Osteocyte (in vitro differentiated cells): ENCODE measurements around the gene RDH12. TPM values are rescaled to one million over a fixed set of nuclear protein-coding genes. Genes with fewer than 3 reads are reported as not detected.

Source experiments
- DNase-seq: peaks from one replicate; pipeline ENCODE4 v3.0.0; 2021; ENCODE audit warnings: mixed read lengths; ENCODE audit not compliant: unreplicated experiment; ENCODE audit errors: extremely low spot score
- H3K27ac Mint-ChIP-seq: one replicate; pipeline ENCODE4 v1.8.0; 2021; ENCODE audit warnings: mild to moderate bottlenecking, mixed read lengths; ENCODE audit not compliant: unreplicated experiment
- H3K27me3 Mint-ChIP-seq: one replicate; pipeline ENCODE4 v1.8.0; 2021; ENCODE audit warnings: mixed read lengths; ENCODE audit not compliant: unreplicated experiment
- H3K36me3 Mint-ChIP-seq: one replicate; pipeline ENCODE4 v1.8.0; 2021; ENCODE audit warnings: mixed read lengths; ENCODE audit not compliant: unreplicated experiment
- H3K4me1 Mint-ChIP-seq: one replicate; pipeline ENCODE4 v1.8.0; 2021; ENCODE audit warnings: mixed read lengths; ENCODE audit not compliant: unreplicated experiment
- H3K4me3 Mint-ChIP-seq: one replicate; pipeline ENCODE4 v1.8.0; 2021; ENCODE audit warnings: mild to moderate bottlenecking, moderate library complexity, mixed read lengths; ENCODE audit not compliant: unreplicated experiment
- H3K9me3 Mint-ChIP-seq: one replicate; pipeline ENCODE4 v1.8.0; 2021; ENCODE audit warnings: mixed read lengths; ENCODE audit not compliant: unreplicated experiment
- total RNA-seq: library from RNA; stranded (reverse); gene quantifications from 2 replicates; pipeline ENCODE4 v1.2.1, GENCODE V29; 2021
- TF ChIP-seq, protein P1 (sequence below): fragments of 200-600 bp; sonication (generic); IDR thresholded peaks from 2 replicates; pipeline ENCODE4 v1.5.0; 2021; ENCODE audit warnings: antibody characterized with exemption, mild to moderate bottlenecking, moderate library complexity

Gene RDH12
- total RNA-seq, 1 donor from 2014 or later, result not detected

DNA sequence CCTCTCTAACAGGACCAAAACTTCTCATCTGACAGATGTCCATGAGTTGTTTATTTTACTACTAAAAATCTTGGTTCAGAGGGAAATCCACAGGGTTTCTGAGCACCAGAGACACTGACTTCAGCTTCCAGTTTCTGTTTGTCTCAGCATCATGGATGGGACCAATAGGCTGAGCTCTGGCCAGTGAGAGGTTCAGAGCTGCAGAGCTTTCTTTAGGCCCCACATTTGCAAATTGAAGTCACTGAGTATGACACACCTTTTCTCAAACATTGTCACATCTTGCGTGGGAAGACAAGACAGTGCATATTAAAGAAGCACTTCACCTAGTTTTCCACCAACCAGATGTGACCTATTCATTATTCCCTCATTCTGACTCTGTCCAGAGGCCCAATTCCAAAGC lies 45.2 kb downstream of the RDH12 start:
- Mint-ChIP-seq H3K36me3 (peaks cover 52% of the 10 kb centered on the region), H3K4me3 (no peak overlapping the region), H3K27me3 (peaks cover 7% of the 10 kb centered on the region), H3K27ac (no peak overlapping the region), H3K4me1 (no peaks in the 10 kb centered on the region), H3K9me3 (no peaks in the 10 kb centered on the region)
- TF ChIP-seq, protein P1, sequence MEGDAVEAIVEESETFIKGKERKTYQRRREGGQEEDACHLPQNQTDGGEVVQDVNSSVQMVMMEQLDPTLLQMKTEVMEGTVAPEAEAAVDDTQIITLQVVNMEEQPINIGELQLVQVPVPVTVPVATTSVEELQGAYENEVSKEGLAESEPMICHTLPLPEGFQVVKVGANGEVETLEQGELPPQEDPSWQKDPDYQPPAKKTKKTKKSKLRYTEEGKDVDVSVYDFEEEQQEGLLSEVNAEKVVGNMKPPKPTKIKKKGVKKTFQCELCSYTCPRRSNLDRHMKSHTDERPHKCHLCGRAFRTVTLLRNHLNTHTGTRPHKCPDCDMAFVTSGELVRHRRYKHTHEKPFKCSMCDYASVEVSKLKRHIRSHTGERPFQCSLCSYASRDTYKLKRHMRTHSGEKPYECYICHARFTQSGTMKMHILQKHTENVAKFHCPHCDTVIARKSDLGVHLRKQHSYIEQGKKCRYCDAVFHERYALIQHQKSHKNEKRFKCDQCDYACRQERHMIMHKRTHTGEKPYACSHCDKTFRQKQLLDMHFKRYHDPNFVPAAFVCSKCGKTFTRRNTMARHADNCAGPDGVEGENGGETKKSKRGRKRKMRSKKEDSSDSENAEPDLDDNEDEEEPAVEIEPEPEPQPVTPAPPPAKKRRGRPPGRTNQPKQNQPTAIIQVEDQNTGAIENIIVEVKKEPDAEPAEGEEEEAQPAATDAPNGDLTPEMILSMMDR, result no peak
- DNase-seq, result no peak

GRCh38 chr14:67748312-67748711 lies 46.6 kb downstream of the RDH12 start:
- Mint-ChIP-seq H3K36me3 (peaks cover 65% of the 10 kb centered on the region), H3K9me3 (no peaks in the 10 kb centered on the region), H3K27me3 (peaks cover 3% of the 10 kb centered on the region), H3K4me3 (no peak overlapping the region), H3K4me1 (no peaks in the 10 kb centered on the region), H3K27ac (no peak overlapping the region)
- TF ChIP-seq, protein P1, result no peak
- DNase-seq, result no peak

DNA sequence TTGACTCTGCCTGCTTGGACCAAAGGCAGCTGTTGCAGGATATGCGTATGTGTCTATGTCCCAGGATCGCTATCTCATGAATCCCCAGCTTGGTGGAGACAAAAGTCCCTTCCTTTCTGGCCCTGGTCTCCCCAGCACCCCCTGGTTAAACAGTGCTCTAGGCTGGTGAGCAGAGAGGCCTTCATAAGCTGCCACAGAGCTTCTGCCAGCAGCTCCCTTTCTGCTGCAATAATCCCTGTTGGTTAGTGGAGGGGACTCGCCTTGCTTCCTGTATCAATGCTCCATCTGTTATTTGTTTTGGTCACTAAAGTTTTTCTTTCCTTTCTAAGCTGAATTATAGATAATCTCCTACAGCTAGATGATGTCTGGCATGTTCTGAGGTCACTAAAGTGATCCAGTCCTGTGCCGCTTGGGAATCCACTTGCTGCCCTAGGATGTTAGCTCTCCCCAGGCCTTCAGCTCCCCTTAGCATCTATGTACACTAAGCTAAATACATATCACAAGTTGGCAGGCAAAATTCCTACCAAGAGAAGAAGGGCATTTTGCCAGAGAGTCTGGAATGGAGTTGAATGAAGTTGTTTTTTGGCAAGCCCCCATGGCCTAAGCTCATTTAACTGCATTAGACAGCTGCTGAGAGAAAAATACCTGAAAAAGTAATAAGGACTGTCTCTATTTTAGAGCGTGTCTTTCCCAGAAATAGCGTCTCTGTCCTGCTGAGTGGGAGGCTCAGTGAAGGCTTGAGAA lies 47.8 kb downstream of the RDH12 start:
- no peaks in the 10 kb centered on the region for H3K9me3 Mint-ChIP-seq
- TF ChIP-seq, protein P1, result no peak
- no peak for DNase-seq
- no peaks in the 10 kb centered on the region for H3K4me1 Mint-ChIP-seq
- peaks cover 77% of the 10 kb centered on the region for H3K36me3 Mint-ChIP-seq
- no peak overlapping the region for H3K4me3 Mint-ChIP-seq
- no peak overlapping the region for H3K27ac Mint-ChIP-seq
- no peaks in the 10 kb centered on the region for H3K27me3 Mint-ChIP-seq

- H3K27ac Mint-ChIP-seq, result no peak overlapping the region
- no peak overlapping the region for H3K4me3 Mint-ChIP-seq
- TF ChIP-seq, protein P1, result no peak
- peaks cover 68% of the 10 kb centered on the region for H3K36me3 Mint-ChIP-seq
- H3K4me1 Mint-ChIP-seq, result no peaks in the 10 kb centered on the region
- no peak for DNase-seq
- no peaks in the 10 kb centered on the region for H3K27me3 Mint-ChIP-seq
- H3K9me3 Mint-ChIP-seq, result no peaks in the 10 kb centered on the region
These were observed 54.8 kb downstream of the RDH12 start for GRCh38 chr14:67756496-67756895.

DNA sequence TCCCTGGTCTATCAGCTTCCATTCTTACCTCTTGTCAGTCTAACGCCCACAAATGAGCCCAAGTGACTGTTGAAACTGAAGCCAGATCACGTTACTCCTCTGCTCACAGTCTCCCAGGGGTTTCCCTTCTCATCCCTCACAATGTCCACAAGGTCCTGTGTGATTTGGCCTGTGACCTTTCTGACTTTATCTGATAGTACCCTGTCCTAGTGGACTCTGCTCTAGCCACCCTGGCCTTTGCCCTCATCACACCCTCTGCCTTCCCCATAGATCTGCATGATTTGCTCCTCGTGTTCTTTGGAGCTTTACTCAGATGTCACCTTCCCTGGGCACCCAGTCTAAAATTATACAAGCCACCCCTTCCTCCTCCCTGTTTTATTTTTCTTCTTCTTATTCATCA lies 55.5 kb downstream of the RDH12 start:
- Mint-ChIP-seq H3K36me3 (peaks cover 62% of the 10 kb centered on the region), H3K4me3 (no peak overlapping the region), H3K27ac (no peak overlapping the region), H3K27me3 (no peaks in the 10 kb centered on the region), H3K4me1 (no peaks in the 10 kb centered on the region), H3K9me3 (no peaks in the 10 kb centered on the region)
- DNase-seq, result no peak
- TF ChIP-seq, protein P1, result no peak
